ENCODE measurements around the gene AHRR. TPM values are rescaled to one million over a fixed set of nuclear protein-coding genes. Genes with fewer than 3 reads are reported as not detected.
"Not testable (repeated sequence)": the region's sequence is repeated elsewhere in the genome, so short reads cannot be mapped to it uniquely, and the experiment has no call there.

AHRR gene
- total RNA-seq = 6.2 and 26.4 TPM in 2 replicates
- polyA plus RNA-seq = 11.3 and 16.0 TPM in 2 replicates
- 12.8 and 18.3 TPM in 2 replicates for polyA plus RNA-seq (2012)
- polyA minus RNA-seq (ENCODE audit: low replicate concordance) = 18.5 and 28.2 TPM in 2 replicates

GRCh38 chr5:321230-321725, at the start of gene AHRR:
Gene AHRR (plus strand): TSS chr5:321714. CDS start chr5:343903, 22,189 bp downstream.
- H3K79me2 ChIP-seq (ENCODE audit: control insufficient read depth, insufficient read depth, low read length) = peaks cover 42% of the 10 kb centered on the region
- H3K4me3 ChIP-seq (replicated peaks in 1 of 4; ENCODE audit: control extremely low read depth in 1 of 4, insufficient read depth in 1 of 4, low read depth in 3 of 4, low read length in 4 of 4) = peak within 1 kb of the TSS; percentile 55 to 86 (median 74)
- peak within 1 kb of the TSS; percentile 80 for H3K27ac ChIP-seq (ENCODE audit: insufficient read depth, low read length)
- H3K4me1 ChIP-seq (ENCODE audit: control insufficient read depth, extremely low read depth, insufficient read depth, low read length) = peaks cover 12% of the 10 kb centered on the region
- H3K27me3 ChIP-seq (ENCODE audit: control insufficient read depth, insufficient read depth, low read length) = no peaks in the 10 kb centered on the region
- H2AFZ ChIP-seq (ENCODE audit: low read length) = peak within 1 kb of the TSS; percentile 53
- H3K9me3 ChIP-seq (ENCODE audit: control insufficient read depth, insufficient read depth, low read depth, low read length) = no peaks in the 10 kb centered on the region
- H3K9ac ChIP-seq (ENCODE audit: insufficient read depth, low read length) = peak within 1 kb of the TSS; percentile 90
- TF ChIP-seq EZH2 (IDR thresholded peaks at IDR 0.05; ENCODE audit: low read length, missing control alignments) = no peak
- TF ChIP-seq CTCF (conservative IDR thresholded peaks at IDR 0.05 in 1 of 2, IDR thresholded peaks at IDR 0.05 in 1 of 2; ENCODE audit: low read depth in 1 of 2, low read length in 2 of 2) = peak; percentile 31 to 36
- no peaks in the 10 kb centered on the region for H4K20me1 ChIP-seq (ENCODE audit: control insufficient read depth, extremely low read depth, insufficient read depth, low read length)
- H3K36me3 ChIP-seq (ENCODE audit: control insufficient read depth, insufficient read depth, low read length) = peaks cover 7% of the 10 kb centered on the region
- peak; percentile 53 to 54 for DNase-seq (ENCODE audit: low read depth in 2 of 2)
- H3K4me2 ChIP-seq (ENCODE audit: extremely low read depth, insufficient read depth, low read length) = peak within 1 kb of the TSS; percentile 92

- H3K9me3 ChIP-seq (ENCODE audit: control insufficient read depth, insufficient read depth, low read depth, low read length); H3K4me1 ChIP-seq (ENCODE audit: control insufficient read depth, extremely low read depth, insufficient read depth, low read length); H3K4me2 ChIP-seq (ENCODE audit: extremely low read depth, insufficient read depth, low read length); H3K36me3 ChIP-seq (ENCODE audit: control insufficient read depth, insufficient read depth, low read length); DNase-seq (ENCODE audit: low read depth in 2 of 2); H2AFZ ChIP-seq (ENCODE audit: low read length); H4K20me1 ChIP-seq (ENCODE audit: control insufficient read depth, extremely low read depth, insufficient read depth, low read length); H3K27me3 ChIP-seq (ENCODE audit: control insufficient read depth, insufficient read depth, low read length): not testable (repeated sequence)
- Histone ChIP-seq H3K9ac (ENCODE audit: insufficient read depth, low read length) (peak overlapping the region; percentile 98), H3K27ac (ENCODE audit: insufficient read depth, low read length) (peak overlapping the region; percentile 83), H3K4me3 (replicated peaks in 1 of 4; ENCODE audit: control extremely low read depth in 1 of 4, insufficient read depth in 1 of 4, low read depth in 3 of 4, low read length in 4 of 4) (peak overlapping the region; percentile 43 to 84 (median 69)), H3K79me2 (ENCODE audit: control insufficient read depth, insufficient read depth, low read length) (peaks cover 32% of the 10 kb centered on the region)
These were observed 49.7 kb upstream of the AHRR start for GRCh38 chr5:271828-272167.

- peak overlapping the region; percentile 14 for H3K27ac ChIP-seq (ENCODE audit: insufficient read depth, low read length)
- H3K79me2 ChIP-seq (ENCODE audit: control insufficient read depth, insufficient read depth, low read length) = peaks cover 33% of the 10 kb centered on the region
- not testable (repeated sequence) for H3K27me3 ChIP-seq (ENCODE audit: control insufficient read depth, insufficient read depth, low read length); H3K9ac ChIP-seq (ENCODE audit: insufficient read depth, low read length); H3K9me3 ChIP-seq (ENCODE audit: control insufficient read depth, insufficient read depth, low read depth, low read length); H4K20me1 ChIP-seq (ENCODE audit: control insufficient read depth, extremely low read depth, insufficient read depth, low read length); H3K4me1 ChIP-seq (ENCODE audit: control insufficient read depth, extremely low read depth, insufficient read depth, low read length); DNase-seq (ENCODE audit: low read depth in 2 of 2); H3K36me3 ChIP-seq (ENCODE audit: control insufficient read depth, insufficient read depth, low read length); H2AFZ ChIP-seq (ENCODE audit: low read length)
- peak overlapping the region; percentile 59 for H3K4me2 ChIP-seq (ENCODE audit: extremely low read depth, insufficient read depth, low read length)
- peak overlapping the region in 2 of 4 experiments; percentile 14 to 84 for H3K4me3 ChIP-seq (replicated peaks in 1 of 4; ENCODE audit: control extremely low read depth in 1 of 4, insufficient read depth in 1 of 4, low read depth in 3 of 4, low read length in 4 of 4)
These were observed 48.4 kb upstream of the AHRR start for GRCh38 chr5:273091-273490.

- not testable (repeated sequence) for H3K36me3 ChIP-seq (ENCODE audit: control insufficient read depth, insufficient read depth, low read length); H3K4me1 ChIP-seq (ENCODE audit: control insufficient read depth, extremely low read depth, insufficient read depth, low read length); H3K9ac ChIP-seq (ENCODE audit: insufficient read depth, low read length); H3K9me3 ChIP-seq (ENCODE audit: control insufficient read depth, insufficient read depth, low read depth, low read length); H2AFZ ChIP-seq (ENCODE audit: low read length); DNase-seq (ENCODE audit: low read depth in 2 of 2); H3K27me3 ChIP-seq (ENCODE audit: control insufficient read depth, insufficient read depth, low read length); H4K20me1 ChIP-seq (ENCODE audit: control insufficient read depth, extremely low read depth, insufficient read depth, low read length)
- Histone ChIP-seq H3K27ac (ENCODE audit: insufficient read depth, low read length) (peak overlapping the region; percentile 14), H3K4me2 (ENCODE audit: extremely low read depth, insufficient read depth, low read length) (peak overlapping the region; percentile 59), H3K79me2 (ENCODE audit: control insufficient read depth, insufficient read depth, low read length) (peaks cover 34% of the 10 kb centered on the region), H3K4me3 (replicated peaks in 1 of 4; ENCODE audit: control extremely low read depth in 1 of 4, insufficient read depth in 1 of 4, low read depth in 3 of 4, low read length in 4 of 4) (peak overlapping the region in 2 of 4 experiments; percentile 14 to 84)
These were observed 48.0 kb upstream of the AHRR start for GRCh38 chr5:273491-273890.

- H3K4me3 ChIP-seq (replicated peaks in 1 of 4; ENCODE audit: control extremely low read depth in 1 of 4, insufficient read depth in 1 of 4, low read depth in 3 of 4, low read length in 4 of 4); H3K36me3 ChIP-seq (ENCODE audit: control insufficient read depth, insufficient read depth, low read length); H3K27ac ChIP-seq (ENCODE audit: insufficient read depth, low read length); H3K9me3 ChIP-seq (ENCODE audit: control insufficient read depth, insufficient read depth, low read depth, low read length); H3K4me2 ChIP-seq (ENCODE audit: extremely low read depth, insufficient read depth, low read length); H3K9ac ChIP-seq (ENCODE audit: insufficient read depth, low read length); DNase-seq (ENCODE audit: low read depth in 2 of 2); H3K27me3 ChIP-seq (ENCODE audit: control insufficient read depth, insufficient read depth, low read length); H2AFZ ChIP-seq (ENCODE audit: low read length); H3K4me1 ChIP-seq (ENCODE audit: control insufficient read depth, extremely low read depth, insufficient read depth, low read length); H4K20me1 ChIP-seq (ENCODE audit: control insufficient read depth, extremely low read depth, insufficient read depth, low read length): not testable (repeated sequence)
- peaks cover 41% of the 10 kb centered on the region for H3K79me2 ChIP-seq (ENCODE audit: control insufficient read depth, insufficient read depth, low read length)
These were observed 47.2 kb upstream of the AHRR start for GRCh38 chr5:274346-274745.

Data from fibroblast of lung (primary cell).